Uterus (tissue), 4 donors: ENCODE measurements around the gene DNAH17. TPM values are rescaled to one million over a fixed set of nuclear protein-coding genes. Genes with fewer than 3 reads are reported as not detected.

ENCODE experiments used
- DNase-seq, 2 donors: peaks; one replicate each; pipeline ENCODE4 v3.0.0-alpha.2; 2019 to 2020
- H3K27ac ChIP-seq, 2 donors: fragments of 200-600 bp; sonication (generic); 1 replicate in 1 of 2; 2 replicates in 1 of 2; pipeline ENCODE4 v1.5.1; 2016 to 2018
- H3K27me3 ChIP-seq, 2 donors: fragments of 200-600 bp; sonication (generic); one replicate each; pipeline ENCODE4 v1.5.1; 2018 to 2019; ENCODE audit warnings: control low read depth in 1 of 2
- H3K36me3 ChIP-seq, 2 donors: fragments of 200-600 bp; sonication (generic); one replicate each; pipeline ENCODE4 v1.5.1; 2019; ENCODE audit warnings: control low read depth in 1 of 2
- H3K4me1 ChIP-seq, 2 donors: fragments of 200-600 bp; sonication (generic); one replicate each; pipeline ENCODE4 v1.5.1; 2018 to 2019; ENCODE audit warnings: control low read depth in 1 of 2
- H3K4me3 ChIP-seq, 2 donors: fragments of 200-600 bp; sonication (generic); 1 replicate in 1 of 2; 2 replicates in 1 of 2; pipeline ENCODE4 v1.5.1; 2018 to 2019; ENCODE audit warnings: mild to moderate bottlenecking in 1 of 2
- H3K9me3 ChIP-seq, 2 donors: fragments of 200-600 bp; sonication (generic); one replicate each; pipeline ENCODE4 v1.5.1; 2019; ENCODE audit warnings: control low read depth in 1 of 2
- POLR2A ChIP-seq, 2 donors: fragments of 450-650 bp; IDR thresholded peaks; one replicate each; pipeline ENCODE4 v1.6.1; 2016; ENCODE audit warnings: antibody characterized with exemption in 2 of 2, mild to moderate bottlenecking in 1 of 2, moderate library complexity in 1 of 2
- intact Hi-C: fragments of 100-400 bp; cut with DNase I; formaldehyde crosslinking; loops from one replicate; pipeline ENCODE4 v1.15.1; 2023; ENCODE audit warnings: low total_unique reads
- total RNA-seq, 4 donors: library from RNA; depleted of rRNA in 3 of 4; stranded (reverse); fragments of >200 nt in 3 of 4; gene quantifications; one replicate each; pipeline versions ENCODE4 v1.1.0 to v1.2.4, GENCODE V29; 2014 to 2023
- TF ChIP-seq, protein P1 (sequence below), 4 experiments: fragments of 200-600 bp in 2 of 4; fragments of 450-650 bp in 2 of 4; sonication (generic) in 2 of 4; IDR thresholded peaks; one replicate each; pipeline ENCODE4 v1.5.1; 2016 to 2019; ENCODE audit warnings: antibody characterized with exemption in 4 of 4, mild to moderate bottlenecking in 2 of 4, moderate library complexity in 1 of 4
- donor health status: DM: yes; HTN: yes; CAD: no.

DNAH17 gene
- total RNA-seq, 4 donors from 2014 or later = 0.03 to 1.1 TPM; not detected in 2

DNA sequence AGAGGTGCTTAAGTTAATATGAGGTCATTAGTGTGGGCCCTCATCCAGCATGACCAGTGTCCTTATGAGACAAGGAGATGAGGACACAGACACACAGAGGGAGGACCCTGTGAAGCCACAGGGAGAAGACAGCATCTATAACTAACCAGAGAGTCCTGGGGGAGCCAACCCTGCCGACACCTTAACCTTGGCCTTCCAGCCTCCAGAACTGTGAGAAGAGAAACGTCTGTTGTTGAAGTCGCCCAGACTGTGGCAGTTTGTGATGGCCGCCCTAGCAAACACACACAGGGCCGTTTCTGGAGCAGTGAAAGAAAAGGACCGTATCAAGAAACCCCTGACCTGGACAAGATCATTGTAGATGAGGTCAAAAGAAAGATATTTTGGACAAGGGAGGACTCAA, 26.7 kb downstream of the DNAH17 start:
- H3K36me3 ChIP-seq = no peaks in the 10 kb centered on the region
- no peaks in the 10 kb centered on the region for H3K4me1 ChIP-seq
- H3K9me3 ChIP-seq = no peaks in the 10 kb centered on the region
- intact Hi-C loops = no loop called here
- no peak overlapping the region for H3K4me3 ChIP-seq
- H3K27ac ChIP-seq = no peak overlapping the region
- no peak for DNase-seq
- TF ChIP-seq, protein P1, sequence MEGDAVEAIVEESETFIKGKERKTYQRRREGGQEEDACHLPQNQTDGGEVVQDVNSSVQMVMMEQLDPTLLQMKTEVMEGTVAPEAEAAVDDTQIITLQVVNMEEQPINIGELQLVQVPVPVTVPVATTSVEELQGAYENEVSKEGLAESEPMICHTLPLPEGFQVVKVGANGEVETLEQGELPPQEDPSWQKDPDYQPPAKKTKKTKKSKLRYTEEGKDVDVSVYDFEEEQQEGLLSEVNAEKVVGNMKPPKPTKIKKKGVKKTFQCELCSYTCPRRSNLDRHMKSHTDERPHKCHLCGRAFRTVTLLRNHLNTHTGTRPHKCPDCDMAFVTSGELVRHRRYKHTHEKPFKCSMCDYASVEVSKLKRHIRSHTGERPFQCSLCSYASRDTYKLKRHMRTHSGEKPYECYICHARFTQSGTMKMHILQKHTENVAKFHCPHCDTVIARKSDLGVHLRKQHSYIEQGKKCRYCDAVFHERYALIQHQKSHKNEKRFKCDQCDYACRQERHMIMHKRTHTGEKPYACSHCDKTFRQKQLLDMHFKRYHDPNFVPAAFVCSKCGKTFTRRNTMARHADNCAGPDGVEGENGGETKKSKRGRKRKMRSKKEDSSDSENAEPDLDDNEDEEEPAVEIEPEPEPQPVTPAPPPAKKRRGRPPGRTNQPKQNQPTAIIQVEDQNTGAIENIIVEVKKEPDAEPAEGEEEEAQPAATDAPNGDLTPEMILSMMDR (IDR thresholded peaks at IDR 0.05) = no peak
- TF ChIP-seq POLR2A (IDR thresholded peaks at IDR 0.05) = no peak
- H3K27me3 ChIP-seq = no peaks in the 10 kb centered on the region

DNA sequence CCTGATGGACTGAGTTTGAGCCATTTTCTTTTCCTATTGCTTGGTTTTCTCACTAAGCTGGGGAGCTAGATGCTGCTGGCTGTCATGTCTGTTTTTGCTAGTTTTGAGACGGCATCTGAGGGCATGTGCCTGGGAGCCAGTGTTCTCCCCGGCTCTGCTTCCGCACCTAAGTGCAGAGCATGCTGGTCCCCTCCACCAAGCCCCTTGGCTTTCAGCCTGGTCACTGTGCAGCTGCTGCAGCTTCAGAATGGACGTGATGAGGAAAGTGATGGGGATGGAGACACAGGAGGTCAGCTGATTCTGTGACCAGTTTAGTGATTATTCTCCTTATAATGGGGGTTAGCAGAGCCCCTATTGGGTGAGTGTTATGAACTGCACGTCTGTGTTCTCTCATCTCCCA, 28.5 kb downstream of the DNAH17 start:
- intact Hi-C loops = no loop called here
- no peak overlapping the region for H3K4me3 ChIP-seq
- no peak for TF ChIP-seq POLR2A (IDR thresholded peaks at IDR 0.05)
- TF ChIP-seq, protein P1 (IDR thresholded peaks at IDR 0.05) = no peak

DNA sequence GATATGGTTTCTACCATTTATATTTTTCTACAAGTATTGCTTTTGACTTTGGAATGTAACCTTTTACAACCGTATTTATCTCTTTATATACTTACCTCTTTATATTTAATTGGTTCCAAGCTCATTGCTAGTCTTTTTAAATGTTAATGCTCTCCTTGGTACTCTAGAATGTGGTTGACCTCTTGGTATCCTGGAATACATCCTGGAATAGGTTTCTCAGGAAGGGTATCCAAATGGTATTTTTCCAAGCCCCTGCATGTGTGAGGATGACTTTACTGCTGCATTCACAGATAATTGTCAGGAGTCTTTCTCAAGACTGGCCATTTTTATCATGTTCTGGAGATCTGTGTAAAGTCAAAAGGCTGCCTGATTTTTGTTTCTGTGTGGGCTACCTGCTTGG, 30.2 kb downstream of the DNAH17 start:
- TF ChIP-seq, protein P1 (IDR thresholded peaks at IDR 0.05) = no peak
- no peak for TF ChIP-seq POLR2A (IDR thresholded peaks at IDR 0.05)
- H3K27me3 ChIP-seq = no peaks in the 10 kb centered on the region
- no peaks in the 10 kb centered on the region for H3K9me3 ChIP-seq
- no peak overlapping the region for H3K27ac ChIP-seq
- H3K4me3 ChIP-seq = no peak overlapping the region
- no peaks in the 10 kb centered on the region for H3K4me1 ChIP-seq
- H3K36me3 ChIP-seq = no peaks in the 10 kb centered on the region
- intact Hi-C loops = no loop called here
- DNase-seq = no peak

More for the DNA sequence above, 28.5 kb downstream of the DNAH17 start:
- Histone ChIP-seq H3K4me1 (no peaks in the 10 kb centered on the region), H3K9me3 (no peaks in the 10 kb centered on the region), H3K36me3 (no peaks in the 10 kb centered on the region), H3K27me3 (no peaks in the 10 kb centered on the region), H3K27ac (no peak overlapping the region)
- no peak for DNase-seq

DNA sequence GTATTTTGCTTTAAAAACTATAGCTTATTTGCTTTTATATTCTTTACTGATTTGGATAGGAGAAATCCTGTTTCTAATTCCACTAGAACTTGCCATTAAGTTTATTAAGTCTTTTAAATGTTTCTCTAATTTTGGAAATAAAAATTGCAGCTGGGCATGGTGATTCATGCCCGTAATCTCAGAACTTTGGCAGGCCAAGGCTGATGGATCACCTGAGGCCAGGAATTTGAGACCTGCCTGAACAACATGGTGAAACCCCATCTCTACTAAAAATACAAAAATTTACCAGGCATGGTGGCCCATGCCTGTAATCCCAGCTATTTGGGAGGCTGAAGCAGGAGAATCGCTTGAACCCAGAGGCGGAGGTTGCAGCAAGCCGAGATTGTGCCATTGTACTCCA, 30.7 kb downstream of the DNAH17 start:
- H3K9me3 ChIP-seq = no peaks in the 10 kb centered on the region
- H3K36me3 ChIP-seq = no peaks in the 10 kb centered on the region
- no peak overlapping the region for H3K4me3 ChIP-seq
- H3K27me3 ChIP-seq = no peaks in the 10 kb centered on the region
- no peak for DNase-seq
- intact Hi-C loops = no loop called here
- TF ChIP-seq POLR2A (IDR thresholded peaks at IDR 0.05) = no peak
- TF ChIP-seq, protein P1 (IDR thresholded peaks at IDR 0.05) = no peak
- no peaks in the 10 kb centered on the region for H3K4me1 ChIP-seq
- H3K27ac ChIP-seq = no peak overlapping the region

DNA sequence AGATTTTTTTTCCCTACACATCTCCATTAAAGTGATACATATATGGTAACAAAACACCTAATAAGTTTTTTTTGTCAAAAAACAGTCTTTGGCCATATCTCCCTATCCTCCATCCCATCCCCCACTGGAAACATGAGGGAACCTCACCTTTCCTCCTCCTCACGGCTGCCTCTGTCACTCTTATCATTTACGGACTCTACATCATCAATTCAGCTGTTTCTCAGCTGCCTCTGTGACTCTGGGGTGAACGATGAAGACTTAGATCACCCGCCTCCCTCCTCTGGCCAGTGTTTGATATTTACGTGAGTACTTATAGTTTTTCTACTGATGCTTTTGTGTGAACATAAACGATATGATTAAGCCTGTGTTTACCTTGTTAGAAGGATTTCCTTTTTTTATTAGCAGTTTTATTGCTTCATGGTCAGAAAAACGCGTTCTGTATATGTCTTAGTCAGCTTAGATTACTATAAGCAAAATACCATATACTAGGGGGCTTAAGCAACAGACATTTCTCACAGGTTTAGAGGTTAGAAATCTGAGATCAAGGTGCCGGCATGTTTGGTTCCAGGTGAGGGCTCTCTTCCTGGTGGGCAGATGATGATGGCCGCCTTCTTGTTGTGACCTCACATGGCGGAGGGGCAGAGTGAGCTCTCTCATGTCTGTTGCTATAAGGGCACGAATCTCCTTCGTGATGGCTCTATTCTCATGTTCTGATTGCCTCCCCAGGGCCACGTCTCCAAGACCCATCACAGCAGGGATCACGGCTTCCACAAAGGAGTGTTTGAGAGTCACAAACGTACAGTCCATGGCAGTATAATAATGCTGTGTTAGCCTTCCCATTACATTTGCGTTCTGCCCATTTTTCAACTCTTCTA, 32.1 kb downstream of the DNAH17 start:
- no peak overlapping the region for H3K27ac ChIP-seq
- TF ChIP-seq POLR2A (IDR thresholded peaks at IDR 0.05) = no peak
- TF ChIP-seq, protein P1 (IDR thresholded peaks at IDR 0.05) = no peak
- no peak overlapping the region for H3K4me3 ChIP-seq
- no peak for DNase-seq
- H3K4me1 ChIP-seq = no peaks in the 10 kb centered on the region
- no peaks in the 10 kb centered on the region for H3K36me3 ChIP-seq
- no peaks in the 10 kb centered on the region for H3K27me3 ChIP-seq
- H3K9me3 ChIP-seq = no peaks in the 10 kb centered on the region
- intact Hi-C loops = no loop called here
